H1 (cell line): ENCODE measurements around the gene CHST2. TPM values are rescaled to one million over a fixed set of nuclear protein-coding genes. Genes with fewer than 3 reads are reported as not detected.

ENCODE experiments used
- CTCF ChIA-PET: fragments of 300-600 bp; sonication (Branson Sonifier 250); formaldehyde crosslinking; loops from one replicate; lab custom pipeline; 2021; ENCODE audit not compliant: partially characterized antibody; lab: Charles Lee
- POLR2A ChIA-PET: fragments of 300-600 bp; sonication (Branson Sonifier 250); formaldehyde crosslinking; loops from one replicate; lab custom pipeline; 2021; ENCODE audit warnings: inconsistent platforms; ENCODE audit not compliant: partially characterized antibody; lab: Charles Lee
- DNase-seq, 2 experiments: peaks; one replicate each; pipeline versions ENCODE4 v3.0.0 to v3.0.0-alpha.2; 2010 to 2022; ENCODE audit warnings: low spot score in 2 of 2, low read depth in 1 of 2, mixed read lengths in 1 of 2
- FAIRE-seq: peaks from 2 replicates; lab custom pipeline; 2011; peaks lifted over from hg19 to GRCh38; lab: Jason Lieb, UNC
- H2AFZ ChIP-seq: 2 replicates; pipeline ENCODE4 v1.8.1; 2012; ENCODE audit warnings: low read length, inconsistent platforms
- H2AK5ac ChIP-seq: 2 replicates; pipeline ENCODE4 v1.6.1; 2013; ENCODE audit warnings: low read depth, low read length
- H2BK120ac ChIP-seq: replicated peaks from 2 replicates; pipeline ENCODE3; 2013; ENCODE audit warnings: low read depth, low read length, inconsistent platforms
- H2BK12ac ChIP-seq: 2 replicates; pipeline ENCODE4 v1.6.1; 2013; ENCODE audit warnings: low read depth, low read length
- H2BK15ac ChIP-seq: 2 replicates; pipeline ENCODE4 v1.6.1; 2013; ENCODE audit warnings: low read length
- H2BK20ac ChIP-seq: 2 replicates; pipeline ENCODE4 v1.6.1; 2013; ENCODE audit warnings: low read length
- H2BK5ac ChIP-seq: 2 replicates; pipeline ENCODE4 v1.6.1; 2013; ENCODE audit warnings: low read depth, low read length
- H3K14ac ChIP-seq: 2 replicates; pipeline ENCODE4 v1.6.1; 2013; ENCODE audit warnings: inconsistent platforms; ENCODE audit not compliant: insufficient read length
- H3K18ac ChIP-seq: 2 replicates; pipeline ENCODE4 v1.6.1; 2013; ENCODE audit warnings: low read length; ENCODE audit errors: extremely low read depth
- H3K23ac ChIP-seq: 2 replicates; pipeline ENCODE4 v1.6.1; 2013; ENCODE audit warnings: inconsistent platforms; ENCODE audit not compliant: insufficient read length
- H3K23me2 ChIP-seq: 2 replicates; pipeline ENCODE4 v1.6.1; 2013; ENCODE audit warnings: low read depth, low read length
- H3K27ac ChIP-seq: 2 replicates; pipeline ENCODE4 v1.6.1; 2011; ENCODE audit warnings: low read depth, low read length, inconsistent platforms
- H3K27me3 ChIP-seq, 4 experiments: replicated peaks in 1 of 4; 1 replicate in 1 of 4; 2 replicates in 3 of 4; pipeline versions ENCODE4 v1.6.1 to v1.8.1; 2011 to 2013; ENCODE audit warnings: low read length in 3 of 4, mild to moderate bottlenecking in 3 of 4, inconsistent platforms in 2 of 4, mixed read lengths in 2 of 4, moderate library complexity in 1 of 4; ENCODE audit not compliant: control insufficient read depth in 3 of 4, insufficient read depth in 3 of 4; ENCODE audit errors: extremely low read depth in 1 of 4
- H3K36me3 ChIP-seq, 4 experiments: 2 replicates each; pipeline versions ENCODE4 v1.6.1 to v1.8.1; 2011 to 2013; ENCODE audit warnings: mild to moderate bottlenecking in 4 of 4, low read length in 3 of 4, moderate library complexity in 2 of 4, control low read depth in 1 of 4, inconsistent platforms in 1 of 4; ENCODE audit not compliant: insufficient read depth in 4 of 4, control insufficient read depth in 2 of 4
- H3K4ac ChIP-seq: replicated peaks from 2 replicates; pipeline ENCODE3; 2013; ENCODE audit warnings: low read length, low read depth, mixed read lengths, inconsistent platforms; ENCODE audit not compliant: insufficient read length
- H3K4me1 ChIP-seq, 4 experiments: replicated peaks in 1 of 4; 1 replicate in 1 of 4; 2 replicates in 3 of 4; pipeline versions ENCODE4 v1.6.1 to v1.8.1; 2011 to 2013; ENCODE audit warnings: low read length in 3 of 4, inconsistent platforms in 2 of 4, mixed read lengths in 1 of 4; ENCODE audit not compliant: insufficient read depth in 4 of 4, control insufficient read depth in 3 of 4
- H3K4me2 ChIP-seq, 2 experiments: 2 replicates each; pipeline versions ENCODE4 v1.6.1 to v1.8.1; 2011 to 2013; ENCODE audit warnings: low read depth in 2 of 2, low read length in 2 of 2, control low read depth in 1 of 2, inconsistent platforms in 1 of 2, mild to moderate bottlenecking in 1 of 2; ENCODE audit not compliant: insufficient read depth in 1 of 2
- H3K4me3 ChIP-seq, 4 experiments: fragments of 200-600, 300-600 bp in 1 of 4; sonication (generic), shearing (Covaris generic), sonication (Bioruptor Twin) in 1 of 4; 2 replicates each; pipeline versions ENCODE4 v1.5.1 to v1.8.1; 2011 to 2016; ENCODE audit warnings: low read length in 4 of 4, low read depth in 3 of 4, control low read depth in 2 of 4, inconsistent platforms in 2 of 4, mild to moderate bottlenecking in 2 of 4, mixed read lengths in 1 of 4, moderate library complexity in 1 of 4; ENCODE audit not compliant: insufficient read depth in 2 of 4; ENCODE audit errors: extremely low read depth in 1 of 4
- H3K56ac ChIP-seq: replicated peaks from 2 replicates; pipeline ENCODE3; 2013; ENCODE audit warnings: low read depth, mild to moderate bottlenecking, mixed read lengths, low read length, inconsistent platforms; ENCODE audit not compliant: insufficient read length
- H3K79me1 ChIP-seq: 2 replicates; pipeline ENCODE4 v1.6.1; 2013; ENCODE audit warnings: low read depth, low read length, control low read depth
- H3K79me2 ChIP-seq, 2 experiments: 2 replicates each; pipeline versions ENCODE4 v1.6.1 to v1.8.1; 2012 to 2013; ENCODE audit warnings: low read length in 2 of 2, mild to moderate bottlenecking in 2 of 2, inconsistent platforms in 1 of 2; ENCODE audit not compliant: insufficient read depth in 2 of 2, control insufficient read depth in 1 of 2
- H3K9ac ChIP-seq, 4 experiments: replicated peaks in 1 of 4; 1 replicate in 1 of 4; 2 replicates in 3 of 4; pipeline versions ENCODE4 v1.6.1 to v1.8.1; 2011 to 2013; ENCODE audit warnings: low read depth in 3 of 4, low read length in 3 of 4, control low read depth in 2 of 4, mild to moderate bottlenecking in 2 of 4, moderate library complexity in 2 of 4, inconsistent platforms in 1 of 4; ENCODE audit errors: extremely low read depth in 1 of 4
- H3K9me3 ChIP-seq, 2 experiments: 2 replicates each; pipeline versions ENCODE4 v1.6.1 to v1.8.1; 2012 to 2013; ENCODE audit warnings: mild to moderate bottlenecking in 2 of 2, moderate library complexity in 2 of 2, control low read depth in 1 of 2, inconsistent platforms in 1 of 2, low read depth in 1 of 2, low read length in 1 of 2, mixed read lengths in 1 of 2; ENCODE audit not compliant: insufficient read depth in 2 of 2
- H4K20me1 ChIP-seq, 2 experiments: replicated peaks in 1 of 2; 2 replicates each; pipeline versions ENCODE3 to v1.8.1; 2011 to 2013; ENCODE audit warnings: inconsistent platforms in 2 of 2, low read length in 2 of 2, mild to moderate bottlenecking in 1 of 2; ENCODE audit not compliant: insufficient read depth in 2 of 2, control insufficient read depth in 1 of 2
- H4K5ac ChIP-seq: 2 replicates; pipeline ENCODE4 v1.6.1; 2013; ENCODE audit warnings: low read length, low read depth, mixed read lengths, inconsistent platforms; ENCODE audit not compliant: insufficient read length
- H4K8ac ChIP-seq: 2 replicates; pipeline ENCODE4 v1.8.0; 2013; ENCODE audit warnings: mild to moderate bottlenecking, moderate library complexity, low read length, inconsistent platforms; ENCODE audit not compliant: insufficient read depth; ENCODE audit errors: extremely low read depth
- H4K91ac ChIP-seq: replicated peaks from 2 replicates; pipeline ENCODE3; 2013; ENCODE audit warnings: low read length, mixed read lengths, inconsistent platforms; ENCODE audit not compliant: insufficient read length
- ATF3 ChIP-seq: IDR thresholded peaks from 2 replicates; pipeline ENCODE4 v1.6.1; 2011; ENCODE audit warnings: low read depth, mild to moderate bottlenecking, low read length; ENCODE audit not compliant: insufficient read depth
- BCL11A ChIP-seq, 2 experiments: IDR thresholded peaks; one replicate each; pipeline ENCODE4 v1.6.1; 2011; ENCODE audit warnings: low read depth in 2 of 2, low read length in 2 of 2, mild to moderate bottlenecking in 2 of 2
- CBX5 ChIP-seq: fragments of 300-800, 300-1000 bp; sonication (generic); IDR thresholded peaks from 2 replicates; pipeline ENCODE4 v1.7.1; 2016; ENCODE audit warnings: antibody characterized with exemption, low read length, low read depth
- CHD1 ChIP-seq: IDR thresholded peaks from 2 replicates; pipeline ENCODE4 v1.6.1; 2012; ENCODE audit warnings: low read depth, low read length, improper control_type of control experiment
- CTBP2 ChIP-seq: IDR thresholded peaks from 2 replicates; pipeline ENCODE4 v1.7.0; 2011; ENCODE audit warnings: borderline replicate concordance, mild to moderate bottlenecking, moderate library complexity, mixed read lengths, low read length; ENCODE audit not compliant: insufficient read depth, insufficient read length
- EP300 ChIP-seq, 2 experiments: IDR thresholded peaks; 1 replicate in 1 of 2; 2 replicates in 1 of 2; pipeline ENCODE4 v1.6.1; 2011 to 2012; ENCODE audit warnings: low read depth in 2 of 2, low read length in 2 of 2, mild to moderate bottlenecking in 2 of 2, borderline replicate concordance in 1 of 2, inconsistent platforms in 1 of 2, moderate library complexity in 1 of 2
- FOSL1 ChIP-seq: IDR thresholded peaks from 2 replicates; pipeline ENCODE4 v1.6.1; 2011; ENCODE audit warnings: mild to moderate bottlenecking, low read depth, low read length, moderate library complexity; ENCODE audit not compliant: insufficient read depth
- GABPA ChIP-seq: IDR thresholded peaks from 2 replicates; pipeline ENCODE4 v1.6.1; 2011; ENCODE audit warnings: mild to moderate bottlenecking, low read length, moderate library complexity, borderline replicate concordance; ENCODE audit not compliant: insufficient read depth
- HDAC6 ChIP-seq: IDR thresholded peaks from one replicate; pipeline ENCODE4 v1.7.1; 2012; ENCODE audit warnings: low read depth, mild to moderate bottlenecking, inconsistent platforms, low read length, moderate library complexity
- JUND ChIP-seq: IDR thresholded peaks from 2 replicates; pipeline ENCODE4 v1.6.1; 2011; ENCODE audit warnings: mild to moderate bottlenecking, improper control_type of control experiment, low read length
- NANOG ChIP-seq: IDR thresholded peaks from 2 replicates; pipeline ENCODE4 v1.6.1; 2011; ENCODE audit warnings: low read length, low read depth, mild to moderate bottlenecking, inconsistent platforms; ENCODE audit not compliant: insufficient read depth, poor library complexity, severe bottlenecking
- RXRA ChIP-seq: IDR thresholded peaks from 2 replicates; pipeline ENCODE4 v1.6.1; 2011; ENCODE audit warnings: low read depth, mild to moderate bottlenecking, low read length, moderate library complexity; ENCODE audit not compliant: insufficient read depth
- SIX5 ChIP-seq: IDR thresholded peaks from 2 replicates; pipeline ENCODE4 v1.6.1; 2011; ENCODE audit warnings: mild to moderate bottlenecking, low read depth, low read length
- TCF12 ChIP-seq: IDR thresholded peaks from 2 replicates; pipeline ENCODE4 v1.6.1; 2011; ENCODE audit warnings: low read depth, mild to moderate bottlenecking, low read length
- WGBS, 2 experiments: shearing (Covaris generic) in 1 of 2; methylation state at CpG; one replicate each; pipeline versions ENCODE4 v1.1.6 to v1.1.7; 2013 to 2015; ENCODE audit warnings: low lambda C conversion rate in 2 of 2, mixed read lengths in 2 of 2, inconsistent platforms in 1 of 2, low coverage in 1 of 2, missing lambda C conversion rate in 1 of 2; ENCODE audit not compliant: insufficient replicate concordance in 2 of 2, insufficient coverage in 1 of 2, insufficient read length in 1 of 2; ENCODE audit errors: extremely low coverage in 1 of 2, missing lambda C conversion rate in 1 of 2; 5-methylcytosine and 5-hydroxymethylcytosine counted together
- polyA plus RNA-seq, 7 experiments: library from polyadenylated mRNA; depleted of rRNA in 3 of 7; stranded (reverse) in 5 of 7; unstranded in 2 of 7; fragments of >200 nt in 5 of 7; fragments of 200-250 nt in 2 of 7; gene quantifications; 1 replicate in 5 of 7; 2 replicates in 1 of 7; 4 replicates in 1 of 7; pipeline versions ENCODE4 v1.2.1 to v1.2.3, GENCODE V29; 2011 to 2013; ENCODE audit warnings: missing spikeins in 2 of 7, mixed read lengths in 2 of 7
- total RNA-seq: library from RNA; stranded (reverse); fragmentation: NEBNext Ultra II Directional; extraction: Animal tissue kit (Norgen Biotek cat#: 25700); gene quantifications from 2 replicates; pipeline ENCODE4 v1.2.1, GENCODE V29; 2021

Gene CHST2
- total and polyA plus RNA-seq, 2 of the 8 experiments (the other 6 are each of a cell fraction or from before 2014, with no cell fraction given), result 3.2 to 15.1 TPM

- H3K9ac ChIP-seq, result no peak overlapping the region
- H3K9me3 ChIP-seq, result peaks cover under 1 to 3% of the 10 kb centered on the region in 2 experiments; a peak in 2 of 4 replicates
- H3K4me3 ChIP-seq, result no peak overlapping the region
- no peak overlapping the region for H4K5ac ChIP-seq
- no peak overlapping the region for H2BK15ac ChIP-seq
- H2BK120ac ChIP-seq, result no peak overlapping the region
- FAIRE-seq (no peak), DNase-seq (no peak)
- no peak overlapping the region for H3K27ac ChIP-seq
- H4K8ac ChIP-seq, result no peak overlapping the region
- H3K4me2 ChIP-seq, result no peak overlapping the region
- H3K79me2 ChIP-seq, result no peaks in the 10 kb centered on the region
- no peaks in the 10 kb centered on the region for H3K23me2 ChIP-seq
- H3K79me1 ChIP-seq, result no peaks in the 10 kb centered on the region
- H3K23ac ChIP-seq, result no peak overlapping the region
- H3K4ac ChIP-seq, result no peak overlapping the region
- no peak overlapping the region for H3K14ac ChIP-seq
- POLR2A ChIA-PET, result no interaction called here
- H2AFZ ChIP-seq, result no peak overlapping the region
- no peaks in the 10 kb centered on the region for H4K20me1 ChIP-seq
- H3K36me3 ChIP-seq, result no peaks in the 10 kb centered on the region
- no peak overlapping the region for H3K56ac ChIP-seq
- H3K4me1 ChIP-seq, result no peaks in the 10 kb centered on the region
- no peak overlapping the region for H4K91ac ChIP-seq
- no peak overlapping the region for H2BK20ac ChIP-seq
- no peak overlapping the region for H2BK5ac ChIP-seq
- no peak overlapping the region for H3K18ac ChIP-seq
- 84% methylated on average over 5 of the region's 5 CpGs; no CpG with 5 or more reads in 1 of the 2 experiments for WGBS, 2 experiments
- CTCF ChIA-PET, result no interaction called here
- H2BK12ac ChIP-seq, result no peak overlapping the region
- H3K27me3 ChIP-seq, result no peaks in the 10 kb centered on the region
- no peak overlapping the region for H2AK5ac ChIP-seq
- no peak for TF ChIP-seq SIX5
- TF ChIP-seq HDAC6, result no peak
- no peak for TF ChIP-seq FOSL1
- no peak for TF ChIP-seq TCF12
- TF ChIP-seq CHD1, result no peak
- TF ChIP-seq NANOG, result no peak
- no peak for TF ChIP-seq BCL11A (IDR thresholded peaks at IDR 0.05; ENCODE audit: low read depth in 2 of 2, low read length in 2 of 2)
- TF ChIP-seq ATF3, result no peak
- TF ChIP-seq GABPA, result no peak
- no peak for TF ChIP-seq RXRA
- TF ChIP-seq EP300 (IDR thresholded peaks at IDR 0.05; ENCODE audit: borderline replicate concordance in 1 of 2, low read depth in 2 of 2, low read length in 2 of 2), result no peak
- TF ChIP-seq CBX5, result no peak
- TF ChIP-seq CTBP2, result no peak
- no peak for TF ChIP-seq JUND
Observed at GRCh38 chr3:143110371-143110770, 9.2 kb upstream of the CHST2 start.
